Fibroblast of lung (primary cell): Measurements from ENCODE around the gene HOMEZ. TPM values are rescaled to one million over a fixed set of nuclear protein-coding genes. Genes with fewer than 3 reads are reported as not detected.

Experiments
- DNase-seq, 2 donors: peaks; one replicate each; pipeline versions ENCODE4 v3.0.0 to v3.0.0-alpha.2; 2010; ENCODE audit warnings: low read depth in 2 of 2
- H2AFZ ChIP-seq: 2 replicates; pipeline ENCODE4 v1.5.1; 2012; ENCODE audit warnings: low read length, control low read depth, inconsistent platforms
- H3K27ac ChIP-seq: 2 replicates; pipeline ENCODE4 v1.5.1; 2011; ENCODE audit warnings: low read length, control low read depth; ENCODE audit not compliant: insufficient read depth
- H3K27me3 ChIP-seq: 2 replicates; pipeline ENCODE4 v1.5.1; 2011; ENCODE audit warnings: mild to moderate bottlenecking, low read length; ENCODE audit not compliant: control insufficient read depth, insufficient read depth
- H3K36me3 ChIP-seq: 2 replicates; pipeline ENCODE4 v1.5.1; 2011; ENCODE audit warnings: low read length; ENCODE audit not compliant: control insufficient read depth, insufficient read depth
- H3K4me1 ChIP-seq: 2 replicates; pipeline ENCODE4 v1.5.1; 2011; ENCODE audit warnings: low read length; ENCODE audit not compliant: control insufficient read depth, insufficient read depth; ENCODE audit errors: extremely low read depth
- H3K4me2 ChIP-seq: 2 replicates; pipeline ENCODE4 v1.5.1; 2011; ENCODE audit warnings: low read length, control low read depth; ENCODE audit not compliant: insufficient read depth; ENCODE audit errors: extremely low read depth
- H3K4me3 ChIP-seq, 4 experiments: fragments of 200-600 bp in 1 of 4; sonication (generic) in 1 of 4; replicated peaks in 1 of 4; 2 replicates each; pipeline ENCODE4 v1.5.1; 2011 to 2016; ENCODE audit warnings: low read length in 4 of 4, low read depth in 3 of 4, mild to moderate bottlenecking in 3 of 4, control low read depth in 2 of 4, inconsistent platforms in 1 of 4, mixed read lengths in 1 of 4; ENCODE audit not compliant: insufficient read depth in 1 of 4; ENCODE audit errors: control extremely low read depth in 1 of 4
- H3K79me2 ChIP-seq: 2 replicates; pipeline ENCODE4 v1.5.1; 2012; ENCODE audit warnings: mild to moderate bottlenecking, low read length, inconsistent platforms; ENCODE audit not compliant: control insufficient read depth, insufficient read depth
- H3K9ac ChIP-seq: 2 replicates; pipeline ENCODE4 v1.5.1; 2011; ENCODE audit warnings: mild to moderate bottlenecking, low read length, control low read depth; ENCODE audit not compliant: insufficient read depth
- H3K9me3 ChIP-seq: 2 replicates; pipeline ENCODE4 v1.5.1; 2012; ENCODE audit warnings: low read depth, low read length; ENCODE audit not compliant: control insufficient read depth, insufficient read depth
- H4K20me1 ChIP-seq: 2 replicates; pipeline ENCODE4 v1.5.1; 2011; ENCODE audit warnings: low read length; ENCODE audit not compliant: control insufficient read depth, insufficient read depth; ENCODE audit errors: extremely low read depth
- CTCF ChIP-seq, 2 donors: IDR thresholded peaks in 1 of 2; conservative IDR thresholded peaks in 1 of 2; 1 replicate in 1 of 2; 2 replicates in 1 of 2; pipeline ENCODE4 v1.5.1; 2011 to 2012; ENCODE audit warnings: low read length in 2 of 2, control low read depth in 1 of 2, inconsistent platforms in 1 of 2, low read depth in 1 of 2, mild to moderate bottlenecking in 1 of 2
- EZH2 ChIP-seq: IDR thresholded peaks from 2 replicates; pipeline ENCODE4 v1.5.1; 2012; ENCODE audit warnings: low read length, control low read depth, mild to moderate bottlenecking; ENCODE audit errors: missing control alignments
- polyA plus RNA-seq, 2 donors: library from polyadenylated mRNA; depleted of rRNA in 1 of 2; stranded (reverse) in 1 of 2; unstranded in 1 of 2; fragments of >200 nt; gene quantifications; 2 replicates each; pipeline ENCODE4 v1.2.1, GENCODE V29; 2011 to 2012; ENCODE audit warnings: missing spikeins in 1 of 2
- total RNA-seq: library from RNA; depleted of rRNA; stranded (reverse); fragments of >200 nt; gene quantifications from 2 replicates; pipeline ENCODE4 v1.2.1, GENCODE V29; 2014

Gene HOMEZ
- total and polyA plus RNA-seq, 2 donors (not counting 1 experiment from before 2014, with no cell fraction given) = 4.6 to 7.9 TPM

- H3K4me1 ChIP-seq = peaks cover 4% of the 10 kb centered on the region
- H3K27ac ChIP-seq = peak overlapping the region; percentile 92
Measured at GRCh38 chr14:23322568-23323517, 36.9 kb upstream of the HOMEZ start.

GRCh38 chr14:23321572-23322547, 35.9 kb upstream of the HOMEZ start:
- peak overlapping the region; percentile 92 to 98 (median 94) for H3K4me3 ChIP-seq
- H3K27ac ChIP-seq = peak overlapping the region; percentile 92
- H3K27me3 ChIP-seq = no peaks in the 10 kb centered on the region
- H3K4me2 ChIP-seq = peak overlapping the region; percentile 99
- H3K79me2 ChIP-seq = peaks cover 22% of the 10 kb centered on the region
- no peaks in the 10 kb centered on the region for H3K9me3 ChIP-seq
- peak; percentile 41 to 59 for DNase-seq
- peaks cover 4% of the 10 kb centered on the region for H3K4me1 ChIP-seq
- no peak for TF ChIP-seq EZH2
- TF ChIP-seq CTCF (conservative IDR thresholded peaks at IDR 0.05 in 1 of 2, IDR thresholded peaks at IDR 0.05 in 1 of 2; ENCODE audit: low read depth in 1 of 2, low read length in 2 of 2) = no peak
- no peak overlapping the region for H2AFZ ChIP-seq
- H3K9ac ChIP-seq = peak overlapping the region; percentile 90
- H4K20me1 ChIP-seq = no peaks in the 10 kb centered on the region
- peaks cover 13% of the 10 kb centered on the region for H3K36me3 ChIP-seq

More at GRCh38 chr14:23322568-23323517, 36.9 kb upstream of the HOMEZ start:
- peak overlapping the region; percentile 99 for H3K4me2 ChIP-seq
- no peaks in the 10 kb centered on the region for H3K9me3 ChIP-seq
- peaks cover 13% of the 10 kb centered on the region for H3K36me3 ChIP-seq
- H3K4me3 ChIP-seq = peak overlapping the region; percentile 92 to 98 (median 94)
- TF ChIP-seq CTCF (conservative IDR thresholded peaks at IDR 0.05 in 1 of 2, IDR thresholded peaks at IDR 0.05 in 1 of 2; ENCODE audit: low read depth in 1 of 2, low read length in 2 of 2) (no peak), EZH2 (no peak)
- no peaks in the 10 kb centered on the region for H3K27me3 ChIP-seq
- no peak for DNase-seq
- peak overlapping the region; percentile 90 for H3K9ac ChIP-seq
- no peaks in the 10 kb centered on the region for H4K20me1 ChIP-seq
- H2AFZ ChIP-seq = no peak overlapping the region
- peaks cover 22% of the 10 kb centered on the region for H3K79me2 ChIP-seq
